NCI-H2171 (cell line): Measurements from ENCODE around the gene ATXN7L1.
"Not testable (repeated sequence)": the region's sequence is repeated elsewhere in the genome, so short reads cannot be mapped to it uniquely, and the experiment has no call there.

ENCODE experiments used
- DNase-seq: peaks from one replicate; lab custom pipeline; 2025; lab: John Stamatoyannopoulos, UW

ATXN7L1 gene

GRCh38 chr7:105614341-105614840, 262.0 kb downstream of the ATXN7L1 start:
- DNase-seq, result no peak

GRCh38 chr7:105613611-105614330, 262.6 kb downstream of the ATXN7L1 start:
- DNase-seq, result no peak

- DNase-seq, result no peak
Observed at GRCh38 chr7:105612806-105613205, 263.6 kb downstream of the ATXN7L1 start.

GRCh38 chr7:105611856-105612775, 264.3 kb downstream of the ATXN7L1 start:
- no peak for DNase-seq

GRCh38 chr7:105610165-105610930, 266.1 kb downstream of the ATXN7L1 start:
- no peak for DNase-seq

- DNase-seq, result no peak
Observed at GRCh38 chr7:105602325-105603305, 273.8 kb downstream of the ATXN7L1 start.

- no peak for DNase-seq
Observed at GRCh38 chr7:105600720-105601550, 275.5 kb downstream of the ATXN7L1 start.

- DNase-seq, result no peak
Observed at GRCh38 chr7:105599551-105599950, 276.8 kb downstream of the ATXN7L1 start.

GRCh38 chr7:105599080-105599479, 277.3 kb downstream of the ATXN7L1 start:
- DNase-seq, result not testable (repeated sequence)

GRCh38 chr7:105596866-105597265, 279.5 kb downstream of the ATXN7L1 start:
- DNase-seq, result no peak

- peak; percentile 93 for DNase-seq
Observed at GRCh38 chr7:105594034-105594433, 282.4 kb downstream of the ATXN7L1 start.

GRCh38 chr7:105591522-105591921, 284.9 kb downstream of the ATXN7L1 start:
- DNase-seq, result no peak

GRCh38 chr7:105590793-105591192, 285.6 kb downstream of the ATXN7L1 start:
- no peak for DNase-seq

GRCh38 chr7:105589356-105590077, 286.9 kb downstream of the ATXN7L1 start:
- DNase-seq, result peak; percentile 70

- DNase-seq, result no peak
Observed at GRCh38 chr7:105587909-105588635, 288.3 kb downstream of the ATXN7L1 start.

GRCh38 chr7:105585850-105586500, 290.4 kb downstream of the ATXN7L1 start:
- DNase-seq, result no peak

GRCh38 chr7:105584165-105584564, 292.2 kb downstream of the ATXN7L1 start:
- no peak for DNase-seq

GRCh38 chr7:105583061-105583460, 293.3 kb downstream of the ATXN7L1 start:
- no peak for DNase-seq
